Measurements from ENCODE around the gene DPYSL4.

DNA sequence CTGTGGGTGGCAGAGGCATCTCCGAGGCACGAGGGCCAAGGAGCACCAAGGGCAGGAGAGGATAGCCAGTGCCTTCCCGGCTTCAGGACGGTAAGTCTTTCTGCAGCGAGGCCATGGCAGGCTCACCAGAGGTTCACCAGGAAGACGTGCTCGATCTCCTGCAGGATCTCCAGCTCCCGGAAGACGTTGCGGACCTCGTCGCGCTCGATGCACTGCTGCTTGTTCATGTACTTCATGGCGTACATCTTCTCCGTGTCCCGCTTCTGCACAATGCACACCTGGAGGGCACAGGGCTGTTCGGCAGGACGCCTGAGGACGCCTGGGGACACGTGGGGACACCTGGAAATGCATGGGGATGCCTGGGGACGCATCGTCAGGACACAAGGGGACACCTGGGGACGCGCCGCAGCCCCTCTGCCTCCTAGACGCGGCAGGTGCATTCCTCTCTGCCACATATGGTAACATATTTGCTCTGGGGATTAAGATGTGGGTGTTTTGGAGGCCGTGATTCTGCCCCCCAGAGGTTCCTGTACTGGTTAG lies 41.2 kb downstream of the DPYSL4 start:
- TF ChIP-seq, protein P1, sequence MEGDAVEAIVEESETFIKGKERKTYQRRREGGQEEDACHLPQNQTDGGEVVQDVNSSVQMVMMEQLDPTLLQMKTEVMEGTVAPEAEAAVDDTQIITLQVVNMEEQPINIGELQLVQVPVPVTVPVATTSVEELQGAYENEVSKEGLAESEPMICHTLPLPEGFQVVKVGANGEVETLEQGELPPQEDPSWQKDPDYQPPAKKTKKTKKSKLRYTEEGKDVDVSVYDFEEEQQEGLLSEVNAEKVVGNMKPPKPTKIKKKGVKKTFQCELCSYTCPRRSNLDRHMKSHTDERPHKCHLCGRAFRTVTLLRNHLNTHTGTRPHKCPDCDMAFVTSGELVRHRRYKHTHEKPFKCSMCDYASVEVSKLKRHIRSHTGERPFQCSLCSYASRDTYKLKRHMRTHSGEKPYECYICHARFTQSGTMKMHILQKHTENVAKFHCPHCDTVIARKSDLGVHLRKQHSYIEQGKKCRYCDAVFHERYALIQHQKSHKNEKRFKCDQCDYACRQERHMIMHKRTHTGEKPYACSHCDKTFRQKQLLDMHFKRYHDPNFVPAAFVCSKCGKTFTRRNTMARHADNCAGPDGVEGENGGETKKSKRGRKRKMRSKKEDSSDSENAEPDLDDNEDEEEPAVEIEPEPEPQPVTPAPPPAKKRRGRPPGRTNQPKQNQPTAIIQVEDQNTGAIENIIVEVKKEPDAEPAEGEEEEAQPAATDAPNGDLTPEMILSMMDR (IDR thresholded peaks at IDR 0.05): no peak
- no peak for TF ChIP-seq POLR2A (IDR thresholded peaks at IDR 0.05)
